Epidermal melanocyte (primary cell): ENCODE measurements around the gene FRMD4A.
"Not testable (repeated sequence)": the region's sequence is repeated elsewhere in the genome, so short reads cannot be mapped to it uniquely, and the experiment has no call there.

Source experiments
- DNase-seq: peaks from one replicate; pipeline ENCODE4 v3.0.0; 2011; ENCODE audit warnings: low spot score; ENCODE audit not compliant: insufficient read length

Gene FRMD4A

DNA sequence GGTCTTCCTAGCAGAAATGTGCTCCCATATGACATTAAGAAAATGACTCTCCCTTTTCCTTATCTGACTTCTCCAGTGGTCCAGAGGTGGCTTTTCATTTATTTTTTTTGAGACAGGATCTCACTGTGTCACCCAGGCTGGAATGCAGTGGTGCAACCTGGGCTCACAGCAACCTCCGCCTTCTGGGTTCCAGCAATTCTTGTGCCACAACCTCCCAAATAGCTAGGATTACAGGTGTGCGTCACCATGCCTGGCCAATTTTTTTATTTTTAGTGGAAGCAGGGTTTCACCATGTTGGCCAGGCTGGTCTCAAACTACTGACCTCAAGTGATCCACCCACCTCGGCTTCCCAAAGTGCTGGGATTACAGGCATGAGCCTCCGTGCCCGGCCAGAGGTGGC lies 563.6 kb downstream of the FRMD4A start:
- not testable (repeated sequence) for DNase-seq

DNA sequence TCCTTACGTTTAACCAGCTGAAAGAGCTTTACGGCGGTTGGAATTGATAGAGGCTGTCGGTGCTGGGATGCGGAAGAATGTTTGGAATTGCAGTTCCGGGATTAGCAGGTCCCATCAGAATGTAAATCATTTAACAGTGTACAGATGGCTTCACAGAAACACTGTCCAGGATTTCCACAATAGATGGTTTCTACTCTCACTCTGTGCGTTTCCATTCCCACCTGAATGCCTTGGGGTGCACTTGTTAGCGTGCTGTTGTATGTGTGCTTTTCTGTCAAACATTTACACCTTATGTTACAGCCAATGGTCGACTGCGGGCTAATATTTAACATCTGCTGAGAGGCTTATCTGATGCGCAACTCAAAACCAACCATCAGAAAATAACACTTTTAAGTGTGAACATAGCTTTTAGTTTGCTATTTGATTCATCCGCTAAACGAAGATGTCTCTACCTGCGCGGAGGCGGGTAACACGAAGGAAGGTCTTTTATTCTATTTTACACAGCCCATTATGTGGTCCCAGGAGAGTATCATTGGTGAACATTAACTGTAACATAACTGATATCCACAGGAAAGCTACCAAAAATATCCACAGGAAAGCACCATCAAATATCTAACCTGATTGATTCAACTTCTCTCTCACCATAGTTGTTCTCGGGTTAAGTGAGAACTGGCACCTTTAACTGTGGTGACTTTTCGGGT lies 564.9 kb downstream of the FRMD4A start:
- no peak for DNase-seq

GRCh38 chr10:13761490-13762091 lies 569.1 kb downstream of the FRMD4A start:
- no peak for DNase-seq

DNA sequence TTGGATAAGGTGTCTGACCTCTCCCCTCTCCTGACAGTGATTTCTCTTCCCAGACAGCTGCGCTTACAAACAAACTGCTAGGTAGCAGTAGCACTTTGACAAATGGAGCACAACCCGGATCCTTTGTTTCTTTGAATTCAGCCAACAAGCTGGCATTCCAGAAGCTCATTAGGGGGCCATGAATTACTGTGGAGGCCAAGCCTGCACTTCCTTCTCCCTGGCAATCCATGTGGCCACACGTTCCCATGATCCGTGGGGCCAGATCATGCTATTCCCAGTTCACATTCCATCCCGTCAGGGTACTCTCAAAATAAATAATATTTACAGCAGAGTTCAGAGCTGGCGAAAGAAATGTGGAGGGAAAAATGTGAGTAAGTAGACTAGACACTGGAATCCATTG lies 571.6 kb downstream of the FRMD4A start:
- DNase-seq: no peak

GRCh38 chr10:13758756-13759155 lies 572.0 kb downstream of the FRMD4A start:
- DNase-seq: no peak

- DNase-seq: no peak
Measured at GRCh38 chr10:13758312-13758711, 572.4 kb downstream of the FRMD4A start.

DNA sequence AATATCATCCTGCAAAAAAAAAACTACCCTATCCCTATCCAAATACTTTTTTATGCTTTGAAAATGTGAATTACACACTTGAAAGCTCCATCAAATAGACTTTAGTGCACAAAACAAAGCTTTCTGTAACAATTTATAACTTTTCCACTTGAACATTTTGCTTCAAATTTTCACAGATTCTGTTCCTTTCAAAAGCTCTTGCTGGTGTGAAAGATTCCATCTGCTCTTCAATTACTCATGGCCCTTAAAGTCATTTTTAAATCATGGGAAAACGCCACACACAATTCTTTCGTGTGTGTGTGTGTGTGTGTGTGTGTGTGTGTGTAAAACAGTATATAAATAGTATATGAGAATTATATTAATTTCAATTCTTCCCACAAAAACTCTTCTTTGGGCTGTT lies 576.4 kb downstream of the FRMD4A start:
- no peak for DNase-seq

DNA sequence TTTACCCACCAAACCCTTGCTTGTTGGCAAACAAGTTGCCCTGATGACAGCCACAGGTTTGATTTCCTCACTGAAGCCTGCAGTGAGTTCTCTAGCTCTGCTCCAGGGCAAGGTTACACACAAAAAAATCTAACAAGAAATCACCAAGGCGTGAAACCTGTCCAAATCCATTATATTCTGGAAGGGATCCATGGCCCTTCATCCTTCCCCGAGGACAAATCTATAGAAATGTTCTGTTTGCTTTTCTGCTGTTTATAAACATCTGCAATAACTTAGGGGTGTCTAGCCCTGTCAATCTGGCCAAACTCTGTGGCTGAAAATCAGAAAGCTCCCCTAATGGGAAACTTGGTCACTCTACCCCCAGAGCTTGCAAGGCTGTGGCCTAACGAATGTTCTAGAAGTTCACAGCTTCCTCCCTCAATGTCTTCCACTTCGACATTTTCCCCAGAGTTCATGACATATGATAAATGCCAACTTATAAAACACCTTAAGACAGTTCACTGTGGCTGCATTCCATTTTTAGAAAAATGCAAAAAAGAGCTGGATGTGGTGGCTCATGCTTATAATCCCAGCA lies 579.4 kb downstream of the FRMD4A start:
- no peak for DNase-seq

GRCh38 chr10:13750299-13751190 lies 580.2 kb downstream of the FRMD4A start:
- no peak for DNase-seq

- DNase-seq: no peak
Measured at GRCh38 chr10:13745271-13745670, 585.5 kb downstream of the FRMD4A start.

- no peak for DNase-seq
Measured at GRCh38 chr10:13743963-13744362, 586.8 kb downstream of the FRMD4A start.

GRCh38 chr10:13743101-13743693 lies 587.5 kb downstream of the FRMD4A start:
- DNase-seq: no peak

GRCh38 chr10:13741438-13741837 lies 589.3 kb downstream of the FRMD4A start:
- no peak for DNase-seq

- no peak for DNase-seq
Measured at GRCh38 chr10:13740461-13740860, 590.3 kb downstream of the FRMD4A start.

- no peak for DNase-seq
Measured at GRCh38 chr10:13739183-13739582, 591.5 kb downstream of the FRMD4A start.

- DNase-seq: no peak
Measured at GRCh38 chr10:13736506-13736905, 594.2 kb downstream of the FRMD4A start.

- no peak for DNase-seq
Measured at GRCh38 chr10:13734151-13734550, 596.6 kb downstream of the FRMD4A start.

DNA sequence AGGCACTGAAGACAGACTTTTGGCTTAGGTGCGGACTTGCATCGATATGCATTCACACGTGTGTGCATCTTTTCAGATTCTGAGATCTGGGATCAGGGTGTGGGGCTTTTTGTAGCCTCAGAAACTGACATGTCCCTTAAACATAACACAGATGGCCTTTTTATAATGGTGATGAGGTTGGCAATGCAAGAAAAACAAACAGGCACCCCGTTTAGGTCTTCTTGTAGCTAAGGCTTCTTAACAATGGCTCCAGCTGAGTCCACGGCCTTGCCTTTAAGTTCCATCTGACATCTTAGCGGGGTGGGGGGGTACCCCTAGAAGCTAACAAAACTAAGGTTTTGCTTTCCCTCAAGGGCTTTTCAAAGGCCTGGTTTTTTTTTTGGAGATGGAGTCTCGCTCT lies 597.7 kb downstream of the FRMD4A start:
- no peak for DNase-seq

DNA sequence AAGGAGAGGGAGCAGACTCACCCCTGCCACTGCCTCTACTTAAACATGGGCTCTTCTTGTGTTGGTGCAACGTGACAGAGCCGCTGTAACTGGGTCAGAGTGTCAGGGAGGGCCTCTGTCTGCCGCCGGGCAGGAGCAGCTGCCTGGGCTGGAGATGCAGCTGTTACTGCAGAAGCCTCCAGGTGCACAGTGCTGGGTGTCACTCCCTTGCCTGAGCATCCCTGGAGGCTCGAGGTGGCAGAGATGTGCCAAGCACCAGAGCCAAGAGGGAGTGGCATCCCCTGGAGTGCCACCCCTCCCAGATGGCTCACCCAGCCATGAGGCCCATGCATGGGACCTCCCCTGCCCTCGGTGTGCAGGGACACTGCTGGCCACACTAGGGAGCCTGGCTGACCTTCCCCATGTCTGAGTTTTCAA lies 598.3 kb downstream of the FRMD4A start:
- DNase-seq: no peak

DNA sequence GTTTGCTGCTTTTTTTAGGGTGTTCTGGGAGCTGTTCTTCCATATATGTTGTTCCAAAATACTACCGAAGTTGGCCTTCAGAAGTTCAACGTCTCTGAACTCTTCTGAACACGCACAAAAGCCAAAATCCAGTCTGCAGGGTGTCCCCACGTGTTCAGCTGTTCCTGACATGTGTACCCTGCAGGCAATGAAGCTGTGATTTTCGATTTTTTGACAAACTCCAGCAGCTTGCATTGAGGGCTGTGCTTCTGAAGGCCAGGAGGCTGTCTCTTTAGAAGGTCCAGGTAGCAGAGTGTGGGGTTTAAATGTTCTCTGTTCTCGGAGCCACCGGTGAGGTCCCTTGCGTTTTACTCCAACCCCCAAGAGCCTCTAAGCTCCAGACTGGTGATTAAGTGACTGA lies 598.9 kb downstream of the FRMD4A start:
- DNase-seq: no peak

DNA sequence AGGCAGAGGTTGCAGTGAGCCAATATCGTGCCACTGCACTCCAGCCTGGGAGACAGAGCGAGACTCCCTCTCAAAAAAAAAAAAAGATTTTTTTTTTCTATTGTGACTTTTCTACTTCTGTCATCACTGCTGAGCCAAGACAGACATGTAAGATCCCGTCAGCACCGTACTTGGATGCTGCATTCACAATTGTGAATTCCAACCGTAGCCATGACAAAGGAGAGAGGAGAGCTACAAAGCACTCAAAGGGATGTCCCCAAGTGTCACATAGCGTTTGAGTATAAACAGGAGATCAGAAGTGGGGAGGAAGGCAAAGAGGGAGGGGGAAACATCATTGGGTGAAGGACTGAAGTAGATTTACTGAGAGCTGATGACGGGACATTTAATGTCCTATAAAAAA lies 599.8 kb downstream of the FRMD4A start:
- DNase-seq: no peak

GRCh38 chr10:13730306-13730652 lies 600.4 kb downstream of the FRMD4A start:
- DNase-seq: no peak
